ENCODE data around the gene DENND4B. TPM values are rescaled to one million over a fixed set of nuclear protein-coding genes. Genes with fewer than 3 reads are reported as not detected.

The DENND4B gene
- total RNA-seq, 1 donor from 2014 or later, result 42.7 TPM

DNA sequence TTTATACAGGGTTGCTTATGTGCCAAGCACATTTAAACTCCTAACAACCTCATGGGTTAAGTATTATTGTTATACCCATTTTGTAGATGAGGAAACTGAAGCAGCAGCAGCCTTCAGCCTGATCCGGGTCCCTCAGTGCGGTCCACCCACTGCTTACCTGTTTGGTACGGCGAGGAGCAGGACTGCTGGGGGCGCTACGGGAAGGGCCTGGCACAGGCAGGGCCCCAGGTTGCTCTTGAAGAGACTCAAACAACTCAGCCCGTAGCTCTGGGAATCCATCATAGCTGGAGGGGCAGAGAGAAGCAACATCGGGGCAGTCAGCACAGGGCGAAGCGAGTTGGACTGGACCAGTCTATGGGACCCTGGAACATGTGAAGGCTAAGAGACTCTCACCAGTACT lies 9.2 kb downstream of the DENND4B start:
- intact Hi-C loops (cut with DNase I), result no loop called here
- DNase-seq (ENCODE audit: low spot score), result no peak

DNA sequence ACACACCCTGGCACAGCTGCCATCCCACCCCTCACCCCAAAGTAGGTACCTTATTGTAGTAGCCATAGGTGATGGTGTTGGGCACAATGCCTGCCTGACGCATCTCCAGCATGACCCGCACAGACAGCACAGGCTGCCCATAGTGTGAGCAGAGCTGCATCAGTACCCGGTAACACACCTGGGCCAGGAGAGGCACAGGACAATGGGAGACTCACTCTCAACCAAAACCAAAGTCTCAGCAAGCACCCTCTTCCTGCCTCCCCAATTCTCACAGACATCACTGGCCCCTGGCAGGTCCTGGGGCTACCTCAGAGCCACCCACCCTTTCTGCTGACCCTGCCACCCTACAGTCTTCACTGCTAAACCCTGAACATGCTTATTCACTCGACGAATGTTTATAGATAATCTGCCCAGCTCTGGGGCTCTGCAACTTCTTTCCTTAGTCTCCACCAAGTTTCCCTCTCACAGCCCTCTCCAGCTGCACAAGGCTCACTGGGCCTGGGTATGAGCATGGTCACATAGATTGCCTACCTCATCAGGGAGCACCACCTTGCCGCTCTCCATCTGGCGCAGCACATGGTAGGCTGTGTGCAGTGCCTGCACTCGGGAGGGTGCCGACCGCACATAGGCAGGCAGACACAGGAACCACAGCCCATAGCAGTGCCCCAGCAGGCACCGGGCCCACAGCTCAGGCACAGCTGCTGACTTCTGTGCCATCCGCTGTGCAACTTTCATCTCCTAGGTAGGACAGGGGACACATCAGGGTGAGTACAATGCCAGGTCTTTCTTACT lies 10.3 kb downstream of the DENND4B start:
- DNase-seq (ENCODE audit: low spot score), result no peak
- intact Hi-C loops (cut with DNase I), result no loop called here

DNA sequence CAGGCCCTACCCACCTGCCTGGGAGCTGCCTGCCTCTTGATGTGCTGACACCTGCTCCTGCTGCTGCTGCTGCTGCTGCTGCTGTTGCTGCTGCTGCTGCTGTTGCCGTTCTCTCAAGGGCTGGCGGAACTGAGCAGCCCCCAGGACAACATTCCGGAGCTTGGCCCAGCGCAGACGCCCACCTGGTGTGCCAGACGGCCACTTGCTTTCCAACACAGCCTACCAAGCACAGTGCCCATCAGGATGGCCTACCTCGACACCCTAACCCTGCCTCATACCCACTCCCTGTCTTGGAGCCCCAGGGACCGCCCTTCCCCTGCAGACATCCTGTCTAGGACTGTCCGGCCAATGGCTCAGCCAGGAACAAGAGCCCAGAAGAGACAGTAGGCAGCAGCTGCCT lies 11.8 kb downstream of the DENND4B start:
- intact Hi-C loops (cut with DNase I), result no loop called here

DNA sequence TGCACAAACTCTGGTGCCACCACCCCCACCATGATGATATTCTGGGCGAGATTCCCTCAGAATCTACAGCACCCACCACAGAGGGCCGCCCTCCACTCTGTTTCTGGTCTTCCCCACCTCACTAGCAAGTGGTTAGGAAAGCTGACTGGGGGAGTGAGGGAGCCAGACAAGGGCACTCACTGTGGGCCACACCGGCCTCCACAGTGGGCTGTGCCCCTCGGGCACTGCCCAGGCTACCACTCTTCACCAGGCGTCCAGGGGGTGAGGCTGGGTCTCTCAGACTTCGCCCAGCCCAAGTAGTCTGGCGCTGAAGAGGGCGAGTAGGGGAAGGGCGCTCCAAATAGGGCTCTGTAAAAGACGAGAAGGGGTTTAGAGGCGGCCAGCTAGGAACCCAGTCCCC lies 12.6 kb downstream of the DENND4B start:
- intact Hi-C loops (cut with DNase I), result no loop called here
- DNase-seq (ENCODE audit: low spot score), result no peak

More for the DNA sequence above, 11.8 kb downstream of the DENND4B start:
- peak; percentile 19 for DNase-seq (ENCODE audit: low spot score)

DNA sequence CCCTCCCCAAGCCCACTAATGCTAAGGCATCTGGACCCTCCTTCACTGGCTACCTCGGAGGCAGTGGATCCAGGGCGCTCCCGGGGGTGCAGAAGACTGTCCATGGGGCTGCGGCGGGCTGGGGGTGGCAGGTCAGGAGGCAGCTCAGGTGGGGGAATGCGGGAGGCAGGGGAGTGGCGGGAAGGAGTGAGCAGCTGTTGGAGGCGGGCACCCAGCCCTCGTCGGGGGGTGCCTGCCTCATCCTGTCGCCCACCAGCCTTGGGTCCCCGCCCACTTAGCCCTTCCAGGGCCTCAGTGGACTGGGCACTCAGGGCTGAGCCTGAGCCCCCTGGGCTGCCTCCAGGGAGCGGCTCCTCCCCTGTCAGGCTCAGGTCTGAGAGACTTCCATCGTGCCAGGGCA lies 13.1 kb downstream of the DENND4B start:
- no peak for DNase-seq (ENCODE audit: low spot score)
- intact Hi-C loops (cut with DNase I), result no loop called here

DNA sequence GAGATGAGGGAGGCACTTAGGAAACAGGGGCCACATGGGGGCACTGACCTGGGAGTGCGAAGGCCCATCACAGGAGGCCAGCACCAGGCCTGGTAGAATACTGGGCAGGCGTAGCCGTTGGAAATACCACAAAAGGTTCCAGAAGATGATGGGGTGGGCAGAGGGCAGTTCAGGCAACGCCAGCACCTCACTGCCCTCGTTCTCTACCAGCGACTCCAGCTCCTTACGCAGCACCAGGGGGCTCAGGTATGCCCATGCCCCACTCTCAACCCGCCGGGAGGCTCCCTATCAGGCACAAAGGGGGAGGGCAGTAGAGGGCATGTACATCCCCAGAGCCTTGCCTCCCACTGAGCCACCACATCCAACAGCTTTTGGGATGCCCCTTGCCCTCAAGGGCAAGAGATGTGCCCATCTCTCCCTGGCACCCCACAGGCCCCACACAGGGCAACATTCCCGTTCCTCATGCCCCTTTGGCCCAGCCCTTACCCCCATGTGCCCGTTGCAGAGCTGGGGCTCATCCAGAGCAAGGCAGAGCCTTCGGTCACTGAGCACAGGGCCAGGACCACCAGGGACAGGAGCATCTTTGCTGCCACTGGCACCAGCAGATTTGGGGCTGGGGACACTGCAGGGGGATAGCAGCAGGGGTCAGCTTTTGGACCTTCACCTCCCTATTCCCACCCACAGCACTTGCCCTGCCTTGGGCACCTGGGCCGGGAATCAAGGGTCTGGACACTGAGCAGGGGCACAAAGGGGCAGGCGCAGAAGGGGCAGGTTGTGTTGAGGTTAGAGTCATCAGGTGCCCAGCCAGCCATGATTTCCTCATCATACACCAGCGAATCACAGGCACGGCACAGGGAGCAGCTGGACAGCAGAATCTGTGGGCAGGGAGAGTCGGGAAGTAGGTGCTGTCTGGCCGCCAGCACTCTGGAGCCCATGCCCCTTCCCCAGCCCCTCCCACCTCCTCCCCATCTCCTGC lies 14.1 kb downstream of the DENND4B start:
- DNase-seq (ENCODE audit: low spot score), result no peak
- intact Hi-C loops (cut with DNase I), result no loop called here

DNA sequence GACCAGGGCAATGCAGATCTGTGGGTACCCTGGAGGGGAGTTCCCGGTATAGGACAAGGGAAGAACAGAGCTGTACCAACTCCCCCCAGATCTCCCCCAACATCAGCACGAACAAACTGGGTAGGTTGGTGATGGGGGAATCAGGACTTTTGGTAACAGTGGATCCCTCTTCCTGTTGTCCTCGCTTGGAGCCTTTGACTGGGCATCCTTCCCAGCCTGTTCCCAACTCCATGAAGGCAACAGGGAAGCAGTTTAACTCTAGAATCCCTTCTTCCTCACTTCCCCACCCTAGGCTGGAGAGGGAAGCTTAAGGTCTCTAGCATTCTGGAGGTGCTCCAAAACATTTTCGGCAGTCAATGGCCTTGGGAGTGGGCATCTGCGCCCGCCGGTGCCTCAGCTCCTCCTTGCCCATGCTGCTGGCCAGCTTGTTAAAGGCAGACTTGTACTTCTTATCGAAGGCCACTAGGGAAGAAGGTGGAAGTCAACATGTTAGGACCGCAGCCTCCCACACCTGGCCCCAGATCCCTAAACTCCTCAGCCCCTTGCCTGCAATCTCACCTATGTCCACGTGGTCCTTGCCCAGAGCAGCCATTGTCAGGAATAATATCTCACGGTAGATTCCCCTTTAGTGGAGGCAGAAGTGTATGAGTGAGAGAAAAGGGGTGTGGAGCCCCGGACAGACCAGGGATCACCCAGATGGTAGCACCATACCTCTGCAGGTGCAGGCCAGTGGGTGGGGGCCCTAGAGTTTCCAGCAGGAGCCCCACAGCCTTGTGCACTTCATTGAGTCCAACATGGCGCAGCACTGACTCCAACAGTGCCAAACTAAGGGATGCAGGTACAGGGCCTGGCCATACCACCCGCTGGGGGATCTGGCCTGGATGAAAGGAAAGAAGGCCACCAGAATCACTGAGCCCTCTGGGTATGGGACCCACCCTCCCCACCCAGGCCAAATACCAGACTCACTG lies 16.3 kb downstream of the DENND4B start:
- intact Hi-C loops (cut with DNase I), result no loop called here
- DNase-seq (ENCODE audit: low spot score), result peak; percentile 43

DNA sequence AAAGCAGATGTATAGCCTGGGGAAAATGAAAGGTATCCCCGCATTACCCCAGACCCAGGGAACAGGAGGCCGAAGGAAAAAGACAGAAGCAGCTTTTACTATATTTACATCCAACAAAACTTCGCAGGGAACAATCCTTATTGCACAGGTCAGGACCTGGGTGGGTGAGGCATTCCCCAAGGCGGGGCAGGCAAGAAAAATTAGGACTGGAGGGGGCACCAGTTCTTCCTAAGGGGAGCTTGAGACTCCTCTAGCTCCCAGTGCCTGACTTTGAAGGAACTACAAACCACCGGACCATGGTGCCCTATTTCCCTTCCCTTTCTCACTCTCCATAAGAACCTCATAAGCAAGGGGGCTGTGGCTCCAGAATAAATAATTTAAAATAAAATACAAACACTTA lies 17.1 kb downstream of the DENND4B start:
- intact Hi-C loops (cut with DNase I), result no loop called here
- DNase-seq (ENCODE audit: low spot score), result peak; percentile 43

DNA sequence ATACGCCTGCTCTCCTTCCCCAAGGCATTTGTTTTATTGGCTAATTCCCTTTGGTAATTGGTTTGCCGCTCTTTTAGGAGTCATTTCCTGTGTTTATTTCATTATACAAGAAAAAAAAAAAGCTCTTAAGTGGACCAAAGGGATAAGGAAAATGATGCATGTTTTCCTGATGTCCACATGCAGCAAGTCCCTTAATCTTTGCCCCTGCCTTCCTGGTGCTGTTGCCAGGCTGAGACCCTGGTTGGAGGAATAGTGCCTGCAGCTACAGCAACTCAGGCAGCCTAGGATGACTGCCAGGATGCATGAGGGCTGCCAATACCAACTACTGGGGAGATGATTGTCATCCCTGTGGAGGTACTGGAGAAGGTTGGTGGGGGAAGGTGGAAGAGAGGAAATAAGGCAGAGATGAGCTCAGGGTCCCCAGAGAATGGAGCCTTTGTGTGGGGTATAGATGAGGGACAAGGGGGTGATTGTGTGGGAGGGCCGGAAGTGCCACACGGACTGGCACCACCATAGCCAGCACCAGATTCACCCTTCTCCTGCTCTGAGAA lies 17.7 kb downstream of the DENND4B start:
- DNase-seq (ENCODE audit: low spot score), result peak; percentile 31
- intact Hi-C loops (cut with DNase I), result no loop called here

DNA sequence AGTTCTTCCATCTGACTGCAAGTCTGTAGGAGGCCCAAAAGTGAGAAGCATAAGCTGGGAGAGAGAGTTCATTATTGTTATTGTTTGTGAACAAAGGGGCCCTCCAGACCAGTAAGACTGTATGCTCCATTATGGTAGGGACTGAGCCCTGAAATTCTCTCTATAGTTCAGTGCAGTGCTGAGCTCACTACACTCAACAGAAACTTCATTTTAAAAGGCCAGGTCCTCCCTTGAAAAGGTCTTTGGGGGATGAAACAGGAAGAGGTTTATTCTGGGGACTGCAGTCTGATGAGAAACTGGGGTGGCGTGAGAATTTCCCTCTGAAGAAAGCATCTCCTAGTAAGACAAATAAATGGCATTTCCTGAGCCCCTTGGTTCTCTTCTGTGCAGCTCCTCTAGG lies 18.3 kb downstream of the DENND4B start:
- intact Hi-C loops (cut with DNase I), result no loop called here

DNA sequence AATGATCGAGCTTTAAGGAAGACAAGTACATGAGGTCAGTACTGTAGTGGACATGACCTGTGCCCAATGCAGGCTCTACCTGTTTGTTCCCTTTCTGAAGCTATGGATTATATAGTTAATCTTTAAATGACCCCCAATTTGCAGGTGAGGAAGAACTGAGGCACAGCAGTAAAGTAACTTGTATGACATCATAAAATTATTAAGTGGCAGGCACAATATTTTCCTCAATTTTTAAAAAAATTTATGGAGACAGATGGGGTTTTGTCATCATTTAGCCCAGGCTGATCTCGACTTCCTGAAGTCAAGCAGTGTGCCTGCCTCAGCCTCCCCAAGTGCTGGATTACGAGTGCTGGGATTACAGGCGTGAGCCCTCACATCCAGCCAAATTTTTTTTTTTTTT lies 20.1 kb downstream of the DENND4B start:
- intact Hi-C loops (cut with DNase I), result no loop called here
- DNase-seq (ENCODE audit: low spot score), result no peak

More for the DNA sequence above, 18.3 kb downstream of the DENND4B start:
- DNase-seq (ENCODE audit: low spot score), result peak; percentile 17

DNA sequence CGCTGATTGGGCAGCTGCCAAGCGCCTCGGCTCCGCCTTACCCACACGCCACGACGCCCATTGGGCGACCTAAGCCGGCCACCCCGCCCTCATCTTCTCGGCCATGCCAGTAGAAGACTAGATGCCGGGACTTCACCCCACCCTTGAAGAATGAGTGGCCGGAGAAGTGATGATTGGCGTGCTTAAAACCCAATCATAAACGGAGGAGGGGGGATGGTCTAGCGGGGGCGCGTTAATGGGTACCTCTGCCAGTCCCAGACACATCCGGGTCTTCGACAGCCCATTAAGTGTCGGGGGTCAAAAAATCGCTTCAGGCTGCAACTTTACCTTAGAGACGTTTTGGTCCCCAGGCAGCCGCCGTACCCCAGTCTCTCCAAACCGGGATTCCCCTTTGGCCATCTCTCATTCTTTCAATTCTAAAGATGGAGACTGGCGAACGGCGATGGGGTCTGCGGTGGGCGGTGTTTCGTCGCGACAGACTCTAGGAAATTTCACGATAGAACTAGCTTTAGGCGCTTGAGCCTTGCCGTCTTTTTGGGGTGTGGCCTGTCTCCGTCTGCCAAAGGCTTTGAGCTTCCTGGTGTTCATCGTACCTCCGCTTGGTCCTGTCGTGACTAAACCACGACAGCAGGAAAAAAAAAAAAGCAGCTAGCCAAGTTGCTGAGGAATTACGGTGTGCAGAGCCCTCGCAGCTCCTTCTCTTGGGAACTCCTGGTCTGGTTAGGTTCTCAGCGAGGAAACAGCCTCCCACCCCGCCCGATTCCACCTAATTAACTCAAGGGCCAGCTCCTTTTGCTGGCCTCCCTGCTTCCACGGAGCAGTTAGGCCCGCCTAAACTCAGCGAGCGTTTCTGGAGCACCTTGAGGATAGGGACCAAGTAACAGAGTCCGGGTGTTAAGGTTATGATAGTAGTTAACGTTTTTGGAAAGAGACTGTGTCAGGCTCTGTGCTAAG lies 23.3 kb downstream of the DENND4B start, which contains the start of gene GATAD2B:
Gene GATAD2B, minus strand, starts transcription at position 1 of the 954 bp plus-strand sequence. CDS start 94,625 bp downstream, outside the sequence.
- intact Hi-C loops (cut with DNase I), result loop anchor here (2.0 to 5.0 kb wide), 2 partner anchors 42 to 101 kb away; no protein-coding TSS in a partner anchor
- DNase-seq (ENCODE audit: low spot score), result peak; percentile 100

DNA sequence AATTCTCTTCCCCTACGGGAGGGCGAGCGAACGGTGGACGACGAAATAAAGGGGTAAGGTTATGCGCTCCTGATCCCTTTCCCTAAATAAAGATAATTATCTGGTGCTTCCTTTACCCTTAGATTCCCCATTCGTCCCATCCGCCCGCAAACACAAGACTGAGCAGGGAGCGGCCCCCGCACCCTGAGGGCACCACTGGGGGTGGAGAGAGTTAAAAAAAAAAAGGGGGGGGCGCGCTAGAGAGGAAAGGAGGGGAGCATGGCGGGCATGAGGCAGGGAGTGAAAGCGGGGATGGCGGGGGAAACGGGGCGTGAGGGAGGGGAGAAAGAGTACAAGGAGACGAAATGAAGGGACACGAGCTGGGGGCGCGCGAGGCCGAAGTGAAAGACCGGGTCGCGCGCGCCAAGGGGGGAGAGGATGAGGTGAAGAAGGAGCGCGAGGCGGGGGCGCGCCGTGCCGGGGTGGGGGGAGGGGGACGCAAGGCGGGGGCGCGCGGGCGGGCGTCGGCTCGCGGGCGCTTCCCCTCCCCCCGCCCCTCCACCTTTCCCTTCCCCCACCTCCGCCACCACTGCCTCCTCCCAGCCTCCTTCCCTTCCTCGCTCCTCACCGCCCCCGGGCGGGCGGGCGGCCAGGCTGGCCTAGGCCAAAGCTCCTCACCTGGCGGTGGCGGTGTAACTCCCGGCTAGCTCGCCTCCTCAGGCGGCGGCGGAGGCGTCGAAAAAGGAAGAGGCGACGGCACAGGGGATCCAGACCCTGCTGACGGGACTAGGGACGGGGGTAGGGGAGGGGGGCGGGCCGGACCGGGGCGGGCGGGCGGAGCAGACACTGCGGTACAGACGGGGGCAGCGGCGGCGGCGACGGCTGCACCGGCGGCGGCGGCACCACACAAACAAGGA lies 24.2 kb downstream of the DENND4B start:
- DNase-seq (ENCODE audit: low spot score), result no peak
- intact Hi-C loops (cut with DNase I), result loop anchor here (2.0 to 5.0 kb wide), 2 partner anchors 42 to 100 kb away; no protein-coding TSS in a partner anchor

DNA sequence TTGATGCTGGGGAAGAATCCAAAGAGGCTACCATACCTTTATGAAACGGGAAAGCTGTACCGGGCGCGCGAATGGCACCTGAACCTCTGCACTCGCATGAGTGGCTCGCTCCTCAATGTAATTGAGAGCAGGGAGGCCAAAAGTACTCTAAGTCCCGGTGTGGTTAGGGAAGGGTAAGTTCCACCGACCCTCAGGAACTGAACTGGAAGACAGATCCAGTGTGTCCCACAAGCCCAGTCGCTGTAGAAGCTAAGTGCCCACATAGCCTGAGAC lies 24.8 kb downstream of the DENND4B start:
- DNase-seq (ENCODE audit: low spot score), result peak; percentile 53
- intact Hi-C loops (cut with DNase I), result loop anchor here (2.0 to 5.0 kb wide), 2 partner anchors 41 to 99 kb away; no protein-coding TSS in a partner anchor

DNA sequence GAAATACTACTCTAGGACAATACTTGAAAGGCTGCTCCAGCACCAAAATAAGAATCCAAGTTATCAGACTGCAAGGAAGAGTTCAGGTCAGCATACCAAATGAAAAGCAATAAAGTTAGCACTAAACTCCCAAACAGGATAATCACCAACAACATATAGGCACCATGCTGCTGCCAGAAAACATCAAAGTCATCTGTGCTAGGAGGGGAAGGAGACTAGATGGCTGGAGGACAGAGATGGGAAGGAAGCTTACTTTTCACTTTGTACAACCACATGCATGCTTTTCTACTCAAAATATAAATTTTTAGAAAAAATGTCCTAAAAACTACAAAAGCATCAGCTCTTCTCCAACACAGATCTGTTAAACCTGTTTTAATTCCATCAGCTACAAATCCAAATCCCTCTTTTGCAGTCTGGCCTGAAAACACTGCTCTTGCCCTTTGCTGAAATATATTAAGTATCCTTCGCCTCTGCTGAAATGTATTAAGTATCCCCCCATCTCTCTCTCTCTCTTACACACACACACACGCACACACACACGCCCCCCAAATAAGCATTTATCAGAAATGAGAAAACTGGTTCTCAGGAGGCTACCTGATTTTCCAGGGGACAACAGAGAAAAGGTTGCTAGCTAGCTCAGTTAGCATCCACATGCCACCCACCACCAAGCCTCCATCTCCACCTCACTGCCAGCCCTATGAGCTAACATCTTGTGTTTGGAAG lies 25.3 kb downstream of the DENND4B start:
- DNase-seq (ENCODE audit: low spot score), result no peak

More for the DNA sequence above, 25.3 kb downstream of the DENND4B start:
- intact Hi-C loops (cut with DNase I), result loop anchor here (5.0 kb wide), 1 partner anchor 99 kb away; no protein-coding TSS in a partner anchor

Measured in cardiac septum (tissue), 1 donor.